Mucosa of descending colon (tissue), 3 donors: Measurements from ENCODE around the gene MICU1. TPM values are rescaled to one million over a fixed set of nuclear protein-coding genes. Genes with fewer than 3 reads are reported as not detected.

ENCODE experiments used
- ATAC-seq: fragments of 200-7000 bp; cut with Tn5 transposase; one replicate; pipeline ENCODE4 v1.9.1; 2020; ENCODE audit warnings: mild to moderate bottlenecking, moderate library complexity
- DNase-seq, 3 donors: peaks; one replicate each; pipeline ENCODE4 v3.0.0-alpha.2; 2020
- H3K36me3 ChIP-seq: fragments of 200-600 bp; one replicate; pipeline ENCODE4 v1.8.0; 2021; ENCODE audit warnings: low read depth, mild to moderate bottlenecking
- H3K4me1 ChIP-seq: fragments of 200-600 bp; one replicate; pipeline ENCODE4 v1.8.0; 2021; ENCODE audit warnings: low read depth, mild to moderate bottlenecking
- H3K4me3 ChIP-seq: fragments of 200-600 bp; one replicate; pipeline ENCODE4 v1.8.0; 2021; ENCODE audit warnings: mild to moderate bottlenecking
- H3K9me3 ChIP-seq: fragments of 200-600 bp; one replicate; pipeline ENCODE4 v1.8.0; 2021; ENCODE audit warnings: mild to moderate bottlenecking
- CTCF ChIP-seq: fragments of 200-600 bp; IDR thresholded peaks from one replicate; pipeline ENCODE4 v1.8.0; 2022; ENCODE audit warnings: antibody characterized with exemption, mild to moderate bottlenecking
- intact Hi-C, 2 donors: fragments of 100-400 bp; cut with DNase I in 1 of 2; cut with micrococcal nuclease in 1 of 2; formaldehyde crosslinking; loops; one replicate each; pipeline versions ENCODE4 v1.11.0 to v1.11.1; 2022; cut with DNase I, micrococcal nuclease
- total RNA-seq, 3 donors: library from RNA; stranded (reverse); fragmentation: NEBNext Ultra II Directional in 2 of 3; extraction: Animal tissue kit (Norgen Biotek cat#: 25700) in 2 of 3; gene quantifications; one replicate each; pipeline versions ENCODE4 v1.2.1 to v1.2.4, GENCODE V29; 2021 to 2023
- donor health status: DM: no; HTN: no; CAD: no; lungs with moderate emphysema.
- donor health status: DM: no; HTN: no; CAD: no.
- donor health status: DM: no; HTN: yes; CAD: no.

MICU1 gene
- total RNA-seq, 3 donors from 2014 or later: 38.6 to 45.3 (median 45.0) TPM

- no peak for ATAC-seq
- H3K36me3 ChIP-seq: no peaks in the 10 kb centered on the region
- no peak overlapping the region for H3K4me3 ChIP-seq
- no peaks in the 10 kb centered on the region for H3K9me3 ChIP-seq
- intact Hi-C loops: no loop called here
- TF ChIP-seq CTCF: no peak
- no peak for DNase-seq
- H3K4me1 ChIP-seq: no peaks in the 10 kb centered on the region
Measured at GRCh38 chr10:72487116-72487515, 138.8 kb downstream of the MICU1 start.

DNA sequence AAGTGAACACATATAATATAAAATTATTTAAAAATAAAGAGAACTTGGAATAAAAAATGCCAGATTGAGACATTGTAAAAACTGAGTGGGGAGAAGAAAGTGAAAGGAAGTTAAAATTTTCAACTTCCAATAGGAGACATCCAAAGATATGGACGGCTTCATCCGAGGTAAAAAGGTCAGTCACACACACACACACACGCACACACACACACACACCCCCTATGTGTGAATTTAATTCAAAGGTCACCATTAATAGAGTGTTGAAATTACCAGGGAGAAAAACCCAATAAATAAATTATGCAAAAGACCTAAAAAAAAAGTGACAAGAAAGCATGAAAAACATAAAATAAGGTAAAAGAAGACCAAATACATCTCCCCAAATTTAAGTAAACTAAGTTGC, 140.2 kb downstream of the MICU1 start:
- intact Hi-C loops: no loop called here
- TF ChIP-seq CTCF: no peak
- ATAC-seq (no peak), DNase-seq (no peak)
- no peak overlapping the region for H3K4me3 ChIP-seq
- H3K9me3 ChIP-seq: no peaks in the 10 kb centered on the region
- no peaks in the 10 kb centered on the region for H3K4me1 ChIP-seq
- no peaks in the 10 kb centered on the region for H3K36me3 ChIP-seq

- no peaks in the 10 kb centered on the region for H3K4me1 ChIP-seq
- H3K4me3 ChIP-seq: no peak overlapping the region
- H3K36me3 ChIP-seq: no peaks in the 10 kb centered on the region
- no peaks in the 10 kb centered on the region for H3K9me3 ChIP-seq
- no peak for TF ChIP-seq CTCF
- intact Hi-C loops: no loop called here
- ATAC-seq (no peak), DNase-seq (no peak)
Measured at GRCh38 chr10:72484521-72484920, 141.4 kb downstream of the MICU1 start.

GRCh38 chr10:72483471-72483870, 142.4 kb downstream of the MICU1 start:
- H3K4me3 ChIP-seq: no peak overlapping the region
- no peaks in the 10 kb centered on the region for H3K4me1 ChIP-seq
- H3K9me3 ChIP-seq: no peaks in the 10 kb centered on the region
- DNase-seq: no peak
- no peak for ATAC-seq
- no peaks in the 10 kb centered on the region for H3K36me3 ChIP-seq
- intact Hi-C loops: no loop called here
- TF ChIP-seq CTCF: no peak

- intact Hi-C loops: no loop called here
- H3K4me3 ChIP-seq: no peak overlapping the region
- no peak for TF ChIP-seq CTCF
- ATAC-seq (no peak), DNase-seq (no peak)
- H3K4me1 ChIP-seq: no peaks in the 10 kb centered on the region
- H3K36me3 ChIP-seq: no peaks in the 10 kb centered on the region
- H3K9me3 ChIP-seq: no peaks in the 10 kb centered on the region
Measured at GRCh38 chr10:72480861-72481260, 145.0 kb downstream of the MICU1 start.

DNA sequence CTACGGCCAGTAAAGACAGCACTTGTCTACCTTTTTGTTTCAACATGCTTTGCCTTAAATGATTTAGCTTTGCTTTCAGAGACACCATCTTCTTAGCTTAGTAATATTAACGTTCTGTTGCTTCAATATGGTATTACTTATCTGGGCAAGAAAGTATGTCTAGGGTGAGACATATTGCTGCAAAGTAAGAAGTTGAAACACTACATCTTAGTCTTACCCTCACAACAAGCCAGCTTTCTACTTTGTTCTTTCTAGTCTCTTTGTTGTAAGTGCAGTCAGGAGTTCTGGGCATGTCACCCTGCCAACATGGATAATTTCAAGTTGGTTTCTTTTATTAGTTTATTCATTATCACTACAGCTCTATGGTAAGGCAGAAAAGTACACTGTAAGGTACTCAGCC, 148.4 kb downstream of the MICU1 start:
- no peaks in the 10 kb centered on the region for H3K9me3 ChIP-seq
- ATAC-seq: no peak

More for the DNA sequence above, 148.4 kb downstream of the MICU1 start:
- Histone ChIP-seq H3K4me3 (no peak overlapping the region), H3K36me3 (no peaks in the 10 kb centered on the region), H3K4me1 (no peaks in the 10 kb centered on the region)
- TF ChIP-seq CTCF: no peak
- intact Hi-C loops: no loop called here
- no peak for DNase-seq
